Fibroblast of skin of scalp (primary cell): Measurements from ENCODE around the gene ZBTB20.

Experiments
- DNase-seq: peaks from one replicate; pipeline ENCODE4 v3.0.0-alpha.2; 2013

The ZBTB20 gene

GRCh38 chr3:115019900-115020299 lies 127.2 kb downstream of the ZBTB20 start:
- no peak for DNase-seq

- DNase-seq = no peak
Observed at GRCh38 chr3:115018694-115019093, 128.4 kb downstream of the ZBTB20 start.

DNA sequence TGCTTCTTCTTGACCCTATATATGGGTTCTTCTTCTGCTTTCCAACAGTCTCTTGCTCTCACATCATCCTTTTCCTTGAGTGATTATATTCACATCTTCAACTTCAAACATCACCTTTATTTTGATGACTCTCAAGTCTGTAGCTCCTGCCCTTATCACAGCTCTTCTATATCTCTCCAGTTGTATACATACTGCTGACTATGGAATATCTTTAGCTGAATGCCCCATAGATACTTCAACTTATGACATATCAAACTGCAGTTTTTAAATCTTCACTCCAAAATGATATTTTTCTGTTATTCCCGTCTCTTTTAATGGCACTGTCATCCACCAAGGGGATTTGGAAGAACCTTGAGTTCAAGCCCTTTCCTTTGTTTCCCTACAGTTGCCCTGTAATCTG lies 139.1 kb downstream of the ZBTB20 start:
- DNase-seq = no peak

DNA sequence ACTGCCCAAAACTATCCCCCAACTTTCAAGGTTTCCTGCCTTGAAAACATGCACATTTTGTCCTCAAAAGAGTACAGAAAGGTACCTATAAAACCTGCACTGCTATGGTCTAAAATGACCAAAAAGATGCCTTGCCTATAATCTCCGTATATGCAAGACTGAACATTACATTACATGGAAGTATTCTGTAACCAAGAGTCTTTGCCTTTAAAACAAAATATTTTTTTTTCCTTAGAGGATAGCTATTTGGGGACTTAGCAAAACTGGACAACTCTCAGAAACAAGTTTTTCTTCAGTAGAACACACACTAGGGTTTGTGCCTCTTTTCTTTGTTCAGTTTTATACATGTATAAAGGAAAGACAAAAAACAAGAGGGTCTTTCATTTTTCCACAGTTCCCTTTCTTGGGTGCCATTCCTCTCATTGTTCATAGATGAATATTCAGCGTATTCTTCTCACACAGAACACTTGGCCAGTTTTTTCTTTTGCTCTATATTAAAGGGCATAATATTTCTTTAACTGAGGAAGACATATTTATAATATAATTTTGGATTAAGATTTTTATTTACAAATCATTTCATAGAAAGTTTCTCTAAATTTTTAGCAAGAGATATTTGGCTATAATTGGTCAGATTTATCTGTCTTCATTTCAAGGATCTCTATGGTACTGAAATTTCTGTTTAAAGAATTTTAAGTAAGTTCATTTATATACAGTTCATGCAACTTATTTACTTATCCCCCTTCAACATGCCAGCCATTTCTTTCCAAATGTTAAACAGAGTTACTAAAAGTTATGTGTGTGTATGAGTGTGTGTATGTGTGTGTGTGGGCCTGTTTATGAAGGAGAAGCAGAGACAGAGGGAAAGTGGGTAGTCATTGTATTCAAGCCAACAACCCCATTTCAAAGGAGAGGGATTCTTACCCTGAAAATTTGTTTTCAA lies 142.6 kb downstream of the ZBTB20 start:
- no peak for DNase-seq

DNA sequence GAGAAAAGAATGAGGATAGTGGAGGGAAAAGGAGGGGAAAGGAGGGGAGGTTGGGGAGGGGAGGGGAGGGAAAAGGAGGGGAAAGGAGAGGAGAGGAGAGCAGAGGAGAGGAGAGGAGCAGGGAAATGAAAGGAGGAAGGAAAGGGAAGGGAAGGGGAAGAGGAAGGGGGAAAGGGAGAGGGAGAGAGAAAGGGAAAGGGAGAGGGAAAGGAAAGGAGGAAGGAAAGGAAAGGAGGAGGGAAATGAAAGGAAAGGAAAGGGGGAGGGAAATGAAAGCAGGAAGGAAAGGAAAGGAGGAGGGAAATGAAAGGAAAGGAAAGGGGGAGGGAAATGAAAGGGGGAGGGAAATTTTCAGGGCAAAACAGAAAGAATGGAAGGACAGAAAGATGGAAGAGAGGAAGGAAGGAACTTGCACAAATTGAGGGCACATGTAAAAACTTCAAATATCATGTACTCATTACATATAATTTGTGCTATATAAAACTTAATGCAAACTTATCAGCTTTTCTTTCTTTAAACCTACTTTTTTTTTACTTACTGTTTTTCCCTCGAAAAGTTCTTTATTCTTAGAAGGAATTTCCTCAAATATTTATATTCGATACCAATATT lies 148.0 kb downstream of the ZBTB20 start:
- no peak for DNase-seq

DNA sequence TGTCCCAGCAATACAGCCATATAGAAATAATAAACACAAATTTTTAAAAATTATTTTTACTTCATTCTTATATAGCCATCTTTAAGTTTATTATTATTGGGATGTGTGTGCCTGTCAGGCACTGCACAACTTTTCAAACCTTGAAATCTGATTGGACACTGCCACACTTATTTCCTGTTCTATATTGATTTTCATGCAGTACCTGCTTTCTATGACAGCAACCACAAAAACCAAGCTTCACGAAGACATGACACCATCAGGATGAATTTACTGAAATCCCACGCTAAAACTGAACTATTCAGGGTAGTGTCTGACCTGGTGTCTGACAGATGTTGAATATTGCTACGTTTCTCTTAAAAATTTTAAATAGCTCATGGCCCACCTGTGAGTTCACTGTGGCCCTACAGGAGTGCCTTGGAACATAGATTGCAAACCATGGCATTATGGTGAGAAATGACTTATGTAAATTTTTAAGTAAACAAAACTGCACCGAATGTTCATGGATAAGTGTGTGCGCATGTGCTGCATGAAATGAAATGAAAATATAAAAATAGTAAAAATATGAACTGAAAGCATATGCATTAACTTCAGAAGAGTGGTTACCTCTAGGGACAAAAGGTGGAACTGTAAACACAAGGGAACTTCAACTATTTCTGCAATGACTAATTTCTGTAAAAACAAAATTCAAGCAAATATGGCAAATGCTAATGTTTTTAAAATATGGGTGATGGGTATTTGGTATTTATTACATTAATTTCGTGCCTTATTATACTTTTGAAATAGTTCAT lies 152.3 kb downstream of the ZBTB20 start:
- no peak for DNase-seq

DNA sequence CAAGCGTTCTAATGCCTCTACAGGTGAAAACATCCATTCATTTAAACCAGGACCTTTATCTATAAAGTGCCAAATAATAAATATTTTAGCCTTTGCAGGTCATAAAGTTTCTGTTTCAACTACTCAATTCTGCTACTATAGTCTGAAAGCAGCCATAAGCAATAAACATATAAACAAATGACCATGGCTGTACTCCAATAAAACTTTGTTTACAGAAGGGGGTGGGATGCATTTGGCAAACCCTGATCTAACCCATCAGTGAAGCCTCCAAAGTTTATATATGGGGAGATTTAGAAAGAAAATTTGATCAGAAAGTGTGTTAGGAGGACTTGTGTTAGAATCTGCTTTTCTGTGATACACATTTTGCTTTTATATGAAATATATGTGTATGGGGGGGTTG lies 161.3 kb downstream of the ZBTB20 start:
- no peak for DNase-seq

GRCh38 chr3:114983248-114983647 lies 163.8 kb downstream of the ZBTB20 start:
- DNase-seq = no peak

GRCh38 chr3:114974387-114974786 lies 172.7 kb downstream of the ZBTB20 start:
- no peak for DNase-seq

DNA sequence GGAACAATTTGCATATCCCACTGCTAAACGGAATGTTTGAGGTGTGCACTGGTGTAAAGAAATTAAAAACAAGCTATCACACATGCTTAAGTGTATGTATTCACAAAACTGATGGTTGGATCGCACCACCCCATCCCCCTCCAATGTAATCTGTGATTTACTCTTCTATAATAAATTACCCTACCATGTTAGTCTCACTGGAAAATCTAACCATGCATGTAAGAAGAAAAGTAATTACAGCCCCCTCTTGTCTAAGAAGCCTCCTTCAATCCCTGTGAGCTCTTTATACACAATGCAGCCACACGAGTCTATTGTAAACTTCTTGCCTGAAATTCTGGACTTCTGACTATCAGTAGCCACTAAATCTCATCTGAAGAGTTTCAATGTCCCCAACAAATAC lies 173.6 kb downstream of the ZBTB20 start:
- no peak for DNase-seq

GRCh38 chr3:114967168-114967567 lies 179.9 kb downstream of the ZBTB20 start:
- no peak for DNase-seq

DNA sequence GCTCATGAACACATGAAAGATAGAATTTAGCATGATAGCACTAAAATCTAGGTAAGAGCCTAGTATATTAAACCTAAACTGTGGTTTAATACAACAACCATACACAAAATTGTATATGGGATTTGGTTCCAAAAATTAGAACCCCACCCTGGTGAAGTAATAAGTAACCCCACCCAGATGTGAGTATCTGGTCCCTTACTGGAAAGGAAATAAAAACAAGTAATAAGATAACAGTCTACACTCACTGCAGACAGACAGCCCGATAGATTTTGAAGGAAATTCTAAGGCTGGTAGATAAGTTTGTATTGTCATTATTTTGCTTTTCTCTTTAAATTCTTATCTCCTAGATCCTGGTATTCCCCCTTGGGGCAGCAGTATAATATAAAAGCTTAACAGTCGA lies 184.9 kb downstream of the ZBTB20 start:
- DNase-seq = no peak

- DNase-seq = no peak
Observed at GRCh38 chr3:114958930-114959329, 188.2 kb downstream of the ZBTB20 start.

- no peak for DNase-seq
Observed at GRCh38 chr3:114953800-114954199, 193.3 kb downstream of the ZBTB20 start.

GRCh38 chr3:114953215-114953799 lies 193.8 kb downstream of the ZBTB20 start:
- DNase-seq = no peak

DNA sequence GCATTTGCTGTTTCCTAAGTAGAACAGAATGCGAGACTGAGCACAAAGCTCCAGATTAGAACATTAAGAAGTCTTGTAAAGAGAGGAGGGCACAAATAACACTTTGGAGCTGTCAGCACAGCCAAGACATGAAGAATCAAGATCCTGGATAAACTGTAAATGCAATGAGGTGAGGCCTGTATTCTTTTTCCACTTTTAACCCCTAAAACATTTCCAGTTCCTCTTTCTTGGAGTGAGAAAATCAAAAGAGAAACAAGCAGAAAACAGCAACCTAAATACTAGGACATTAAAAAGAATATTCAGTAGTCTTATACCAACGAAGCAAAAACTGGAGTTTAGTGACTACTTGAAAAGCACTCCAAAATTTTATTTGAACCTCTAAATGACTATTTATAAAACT lies 204.3 kb downstream of the ZBTB20 start:
- no peak for DNase-seq

DNA sequence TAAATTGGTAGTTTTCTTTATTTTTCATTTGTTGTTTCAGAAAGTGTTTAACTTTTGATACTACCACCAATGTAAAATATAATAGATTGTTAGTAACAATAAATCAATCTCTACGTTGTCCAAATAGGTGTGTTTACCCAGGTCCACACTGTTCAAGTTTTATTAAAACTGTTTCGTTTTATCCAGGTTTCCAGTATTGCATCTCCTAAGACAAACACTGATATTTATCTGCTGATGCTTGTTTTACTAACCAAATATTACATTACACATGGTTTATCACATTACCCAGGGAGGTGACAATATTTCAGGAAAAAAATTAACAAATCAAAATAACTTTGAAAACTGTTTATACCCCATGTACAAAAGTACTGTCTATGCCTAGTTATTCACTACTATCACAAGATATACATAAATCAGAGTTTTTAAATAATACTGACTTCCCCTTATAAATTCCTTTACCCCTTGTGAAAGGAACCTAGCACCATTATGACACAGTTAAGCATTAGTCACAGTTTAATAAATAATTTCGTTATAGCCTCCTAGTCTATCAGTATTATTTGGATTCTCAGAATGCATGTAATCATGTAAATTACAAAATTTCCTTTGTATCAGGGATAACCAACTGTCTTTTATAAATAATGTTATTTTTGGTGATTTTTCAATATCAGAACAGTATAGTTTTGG lies 205.3 kb downstream of the ZBTB20 start:
- no peak for DNase-seq

DNA sequence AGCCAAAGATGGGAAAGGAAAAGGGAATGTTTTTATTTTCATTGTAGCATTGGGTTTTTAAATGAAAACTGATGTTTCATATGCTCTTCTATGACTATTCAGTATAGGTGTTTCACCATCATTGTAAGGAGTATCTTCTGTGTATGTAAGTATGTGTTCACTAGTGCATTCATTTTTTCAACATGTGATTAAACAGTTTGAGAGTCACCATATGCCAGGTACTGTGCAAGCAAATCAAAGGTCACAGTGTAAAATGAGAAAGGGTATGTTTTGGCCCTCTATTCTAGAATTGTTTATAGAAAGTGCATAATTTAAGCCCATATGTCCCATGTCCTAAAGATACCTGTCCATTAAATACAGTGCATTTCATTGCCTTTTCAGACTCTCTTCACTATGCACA lies 207.2 kb downstream of the ZBTB20 start:
- DNase-seq = no peak

- no peak for DNase-seq
Observed at GRCh38 chr3:114933407-114933806, 213.7 kb downstream of the ZBTB20 start.

GRCh38 chr3:114929971-114930732 lies 216.9 kb downstream of the ZBTB20 start:
- DNase-seq = no peak

- no peak for DNase-seq
Observed at GRCh38 chr3:114928989-114929640, 218.0 kb downstream of the ZBTB20 start.
